ENCODE measurements around the gene MFN1.

MFN1 gene

GRCh38 chr3:179430277-179430870, 82.9 kb downstream of the MFN1 start:
- no peak for DNase-seq (ENCODE audit: low read depth in 2 of 2)

GRCh38 chr3:179432021-179432420, 84.5 kb downstream of the MFN1 start:
- DNase-seq (ENCODE audit: low read depth in 2 of 2), result no peak

- DNase-seq (ENCODE audit: low read depth in 2 of 2), result no peak
Observed at GRCh38 chr3:179432451-179432850, 84.9 kb downstream of the MFN1 start.

- DNase-seq (ENCODE audit: low read depth in 2 of 2), result no peak
Observed at GRCh38 chr3:179436517-179436916, 89.0 kb downstream of the MFN1 start.

- DNase-seq (ENCODE audit: low read depth in 2 of 2), result no peak
Observed at GRCh38 chr3:179438841-179439240, 91.3 kb downstream of the MFN1 start.
